ENCODE measurements around the gene ATP7B.

DNA sequence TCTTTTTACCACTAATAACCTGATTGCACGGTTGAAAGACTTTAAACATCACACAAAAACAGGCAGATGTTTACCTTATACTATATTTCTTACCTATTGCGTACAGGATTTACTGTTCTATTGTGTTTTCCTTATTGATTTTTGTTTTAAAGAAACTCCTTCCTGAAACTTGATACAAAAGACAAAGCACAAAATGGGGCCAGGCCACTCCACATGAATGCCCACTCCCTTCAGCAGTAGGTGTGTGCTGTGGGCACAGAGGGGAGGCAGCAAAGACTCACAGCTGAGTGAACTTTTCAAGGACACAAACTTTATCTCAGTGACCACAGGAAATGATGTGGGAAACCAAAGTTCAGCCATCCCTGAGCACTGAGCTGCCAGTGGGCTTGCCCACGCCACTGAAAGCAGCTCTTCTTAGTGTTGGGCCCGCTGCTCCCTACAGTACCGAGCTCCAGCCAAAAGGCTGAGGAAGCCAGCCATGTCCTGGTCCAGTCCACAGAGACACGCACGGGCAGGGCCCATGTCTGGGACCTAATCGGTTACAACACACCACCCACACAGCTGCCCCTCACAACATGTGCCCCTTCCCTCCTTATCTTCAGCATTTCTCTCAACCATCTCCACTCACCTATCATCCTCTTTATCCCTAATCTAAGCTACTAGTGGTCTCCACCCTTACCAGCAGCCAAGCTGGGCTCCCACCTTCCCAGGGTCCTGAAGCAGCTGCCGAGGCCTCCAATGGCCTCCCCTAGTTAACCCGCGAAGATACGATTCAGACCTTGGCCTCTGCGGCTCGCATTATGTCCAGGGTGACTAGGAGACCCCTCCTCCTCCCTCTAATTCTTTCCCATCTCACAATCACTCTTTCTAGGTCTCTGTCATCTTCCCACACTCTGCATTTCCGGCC, 39.5 kb downstream of the ATP7B start:
- TF ChIP-seq, protein P1, sequence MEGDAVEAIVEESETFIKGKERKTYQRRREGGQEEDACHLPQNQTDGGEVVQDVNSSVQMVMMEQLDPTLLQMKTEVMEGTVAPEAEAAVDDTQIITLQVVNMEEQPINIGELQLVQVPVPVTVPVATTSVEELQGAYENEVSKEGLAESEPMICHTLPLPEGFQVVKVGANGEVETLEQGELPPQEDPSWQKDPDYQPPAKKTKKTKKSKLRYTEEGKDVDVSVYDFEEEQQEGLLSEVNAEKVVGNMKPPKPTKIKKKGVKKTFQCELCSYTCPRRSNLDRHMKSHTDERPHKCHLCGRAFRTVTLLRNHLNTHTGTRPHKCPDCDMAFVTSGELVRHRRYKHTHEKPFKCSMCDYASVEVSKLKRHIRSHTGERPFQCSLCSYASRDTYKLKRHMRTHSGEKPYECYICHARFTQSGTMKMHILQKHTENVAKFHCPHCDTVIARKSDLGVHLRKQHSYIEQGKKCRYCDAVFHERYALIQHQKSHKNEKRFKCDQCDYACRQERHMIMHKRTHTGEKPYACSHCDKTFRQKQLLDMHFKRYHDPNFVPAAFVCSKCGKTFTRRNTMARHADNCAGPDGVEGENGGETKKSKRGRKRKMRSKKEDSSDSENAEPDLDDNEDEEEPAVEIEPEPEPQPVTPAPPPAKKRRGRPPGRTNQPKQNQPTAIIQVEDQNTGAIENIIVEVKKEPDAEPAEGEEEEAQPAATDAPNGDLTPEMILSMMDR (IDR thresholded peaks at IDR 0.05): no peak
- TF ChIP-seq ZFX (IDR thresholded peaks at IDR 0.05; ENCODE audit: borderline replicate concordance): no peak
